Smooth muscle cell (in vitro differentiated cells): ENCODE results near the gene MFSD6. TPM values are rescaled to one million over a fixed set of nuclear protein-coding genes. Genes with fewer than 3 reads are reported as not detected.

Source experiments
- DNase-seq: peaks from one replicate; lab custom pipeline; 2025; ENCODE audit not compliant: unreplicated experiment; lab: John Stamatoyannopoulos, UW
- H2AFZ ChIP-seq: fragments of 200-600 bp; sonication (generic); 2 replicates; pipeline ENCODE4 v1.6.0; 2016; ENCODE audit warnings: antibody characterized with exemption, low read depth, mild to moderate bottlenecking
- H3F3A ChIP-seq: fragments of 200-600 bp; sonication (generic); 2 replicates; pipeline ENCODE4 v1.6.0; 2017; ENCODE audit warnings: antibody characterized with exemption, low read depth
- H3K27ac ChIP-seq: fragments of 200-600 bp; sonication (generic); 2 replicates; pipeline ENCODE4 v1.5.1; 2016; ENCODE audit warnings: low read depth, mild to moderate bottlenecking
- H3K27me3 ChIP-seq: fragments of 200-600 bp; sonication (generic); 2 replicates; pipeline ENCODE4 v1.6.1; 2016; ENCODE audit warnings: low read depth, mild to moderate bottlenecking
- H3K36me3 ChIP-seq: fragments of 200-600 bp; sonication (generic); 2 replicates; pipeline ENCODE4 v1.5.1; 2016; ENCODE audit warnings: low read depth
- H3K4me1 ChIP-seq: fragments of 200-600 bp; sonication (generic); 2 replicates; pipeline ENCODE4 v1.5.1; 2016; ENCODE audit warnings: low read depth
- H3K4me2 ChIP-seq: fragments of 200-600 bp; sonication (generic); 2 replicates; pipeline ENCODE4 v1.6.0; 2016; ENCODE audit warnings: mild to moderate bottlenecking
- H3K4me3 ChIP-seq: fragments of 200-600 bp; sonication (generic); 2 replicates; pipeline ENCODE4 v1.5.1; 2016; ENCODE audit warnings: mild to moderate bottlenecking
- H3K79me2 ChIP-seq: fragments of 200-600 bp; sonication (generic); 2 replicates; pipeline ENCODE4 v1.6.0; 2016; ENCODE audit warnings: low read depth, mild to moderate bottlenecking
- H3K9ac ChIP-seq: fragments of 200-600 bp; sonication (generic); 2 replicates; pipeline ENCODE4 v1.6.0; 2016; ENCODE audit warnings: low read depth
- H3K9me3 ChIP-seq: fragments of 200-600 bp; sonication (generic); replicated peaks from 2 replicates; pipeline ENCODE4 v1.5.1; 2016; ENCODE audit warnings: low read depth
- H4K20me1 ChIP-seq: fragments of 200-600 bp; sonication (generic); 2 replicates; pipeline ENCODE4 v1.6.0; 2016; ENCODE audit warnings: low read depth
- WGBS: methylation state at CpG from one replicate; pipeline ENCODE4 v1.1.7; 2016; ENCODE audit warnings: low lambda C conversion rate; 5-methylcytosine and 5-hydroxymethylcytosine counted together
- polyA plus RNA-seq: library from polyadenylated mRNA; unstranded; fragments of >200 nt; fragmentation: Nextera tagmentation; extraction: Ambion mirVana; gene quantifications from 2 replicates; pipeline ENCODE4 v1.2.1, GENCODE V29; 2016
- total RNA-seq: library from RNA; depleted of rRNA; stranded (reverse); fragments of >200 nt; gene quantifications from 2 replicates; pipeline ENCODE4 v1.2.3, GENCODE V29; 2014
- TF ChIP-seq, protein P1 (sequence below): fragments of 200-600 bp; sonication (generic); IDR thresholded peaks from 2 replicates; pipeline ENCODE4 v1.5.1; 2017; ENCODE audit warnings: borderline replicate concordance, mild to moderate bottlenecking, antibody characterized with exemption; ENCODE audit not compliant: insufficient read depth, poor library complexity, severe bottlenecking

MFSD6 gene
- total and polyA plus RNA-seq, 2 experiments from 2014 or later: 1.2 to 3.6 TPM

DNA sequence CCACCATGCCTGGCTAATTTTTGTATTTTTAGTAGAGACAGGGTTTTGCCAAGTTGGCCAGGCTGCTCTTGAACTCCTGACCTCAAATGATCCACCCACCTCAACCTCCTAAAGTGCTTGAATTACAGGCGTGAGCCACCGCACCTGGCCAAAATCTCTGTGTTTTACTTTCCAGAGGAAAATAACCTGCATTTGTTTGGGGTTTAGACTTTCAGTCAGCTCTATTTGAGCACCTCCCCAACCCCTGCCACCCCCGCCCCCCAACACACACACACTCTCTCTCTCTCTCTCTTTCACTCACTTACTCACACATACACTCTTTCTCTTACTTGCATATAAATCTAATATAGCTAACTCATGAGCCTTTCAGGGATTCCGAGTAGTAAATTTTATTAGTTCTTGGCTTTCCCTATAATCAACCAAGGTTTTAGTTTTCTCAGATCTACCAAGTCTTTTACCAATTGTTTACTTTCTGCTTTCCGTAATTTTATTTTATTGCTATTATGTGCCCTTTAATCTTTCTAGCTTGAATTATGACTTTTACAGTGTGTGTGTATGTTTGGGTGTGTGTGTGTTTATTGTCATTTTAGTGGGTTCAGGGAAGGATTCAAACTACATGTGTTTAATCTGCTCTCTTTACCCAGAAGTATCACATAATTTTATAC is 24.5 kb downstream of the MFSD6 start:
- Histone ChIP-seq H2AFZ (no peak overlapping the region), H3K27me3 (no peaks in the 10 kb centered on the region), H3K9me3 (no peaks in the 10 kb centered on the region), H3K79me2 (no peaks in the 10 kb centered on the region), H3K27ac (no peak overlapping the region), H3K4me3 (no peak overlapping the region), H3K4me2 (no peak overlapping the region), H4K20me1 (no peaks in the 10 kb centered on the region), H3K9ac (no peak overlapping the region), H3F3A (no peaks in the 10 kb centered on the region), H3K4me1 (no peaks in the 10 kb centered on the region), H3K36me3 (no peaks in the 10 kb centered on the region)
- TF ChIP-seq, protein P1, sequence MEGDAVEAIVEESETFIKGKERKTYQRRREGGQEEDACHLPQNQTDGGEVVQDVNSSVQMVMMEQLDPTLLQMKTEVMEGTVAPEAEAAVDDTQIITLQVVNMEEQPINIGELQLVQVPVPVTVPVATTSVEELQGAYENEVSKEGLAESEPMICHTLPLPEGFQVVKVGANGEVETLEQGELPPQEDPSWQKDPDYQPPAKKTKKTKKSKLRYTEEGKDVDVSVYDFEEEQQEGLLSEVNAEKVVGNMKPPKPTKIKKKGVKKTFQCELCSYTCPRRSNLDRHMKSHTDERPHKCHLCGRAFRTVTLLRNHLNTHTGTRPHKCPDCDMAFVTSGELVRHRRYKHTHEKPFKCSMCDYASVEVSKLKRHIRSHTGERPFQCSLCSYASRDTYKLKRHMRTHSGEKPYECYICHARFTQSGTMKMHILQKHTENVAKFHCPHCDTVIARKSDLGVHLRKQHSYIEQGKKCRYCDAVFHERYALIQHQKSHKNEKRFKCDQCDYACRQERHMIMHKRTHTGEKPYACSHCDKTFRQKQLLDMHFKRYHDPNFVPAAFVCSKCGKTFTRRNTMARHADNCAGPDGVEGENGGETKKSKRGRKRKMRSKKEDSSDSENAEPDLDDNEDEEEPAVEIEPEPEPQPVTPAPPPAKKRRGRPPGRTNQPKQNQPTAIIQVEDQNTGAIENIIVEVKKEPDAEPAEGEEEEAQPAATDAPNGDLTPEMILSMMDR: no peak
- no peak for DNase-seq
- WGBS: 83% methylated on average over 5 of the region's 5 CpGs

DNA sequence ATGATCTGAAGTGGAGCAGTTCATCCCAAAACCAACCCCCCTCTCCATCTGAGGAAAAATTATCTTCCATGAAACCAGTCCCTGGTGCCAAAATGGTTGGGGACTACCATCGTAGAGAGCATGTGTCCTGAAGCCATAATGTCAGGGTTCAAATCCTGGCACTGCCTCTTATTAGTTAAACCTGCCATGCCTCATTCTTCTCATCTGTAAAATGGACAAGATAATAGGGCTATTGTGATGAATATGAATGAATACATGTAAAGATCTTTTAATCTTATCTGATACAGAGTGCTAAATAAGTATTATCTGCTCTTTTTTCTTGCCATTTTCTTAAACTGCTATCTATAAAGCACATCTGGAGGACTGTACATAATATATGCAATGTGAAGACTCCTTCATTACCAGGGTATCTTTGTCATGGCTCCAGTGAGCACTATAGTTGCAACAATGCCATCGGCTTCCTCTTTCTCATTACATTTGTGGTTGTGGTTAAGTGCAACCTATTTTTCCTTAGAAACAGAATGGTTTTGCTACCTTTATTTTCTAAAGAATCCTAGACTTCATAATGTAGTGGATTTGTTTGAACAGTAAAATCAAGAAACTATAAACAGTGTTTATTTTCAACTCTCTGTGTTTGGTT is 27.0 kb downstream of the MFSD6 start:
- WGBS: 92% methylated on average over 2 of the region's 2 CpGs
- Histone ChIP-seq H3K9ac (no peak overlapping the region), H3K9me3 (no peaks in the 10 kb centered on the region), H3K36me3 (no peaks in the 10 kb centered on the region), H3K4me2 (no peak overlapping the region), H4K20me1 (no peaks in the 10 kb centered on the region), H3K27me3 (no peaks in the 10 kb centered on the region), H3K27ac (no peak overlapping the region), H3F3A (no peaks in the 10 kb centered on the region), H3K79me2 (no peaks in the 10 kb centered on the region), H3K4me3 (no peak overlapping the region), H2AFZ (no peak overlapping the region), H3K4me1 (no peaks in the 10 kb centered on the region)
- no peak for DNase-seq
- TF ChIP-seq, protein P1: no peak

DNA sequence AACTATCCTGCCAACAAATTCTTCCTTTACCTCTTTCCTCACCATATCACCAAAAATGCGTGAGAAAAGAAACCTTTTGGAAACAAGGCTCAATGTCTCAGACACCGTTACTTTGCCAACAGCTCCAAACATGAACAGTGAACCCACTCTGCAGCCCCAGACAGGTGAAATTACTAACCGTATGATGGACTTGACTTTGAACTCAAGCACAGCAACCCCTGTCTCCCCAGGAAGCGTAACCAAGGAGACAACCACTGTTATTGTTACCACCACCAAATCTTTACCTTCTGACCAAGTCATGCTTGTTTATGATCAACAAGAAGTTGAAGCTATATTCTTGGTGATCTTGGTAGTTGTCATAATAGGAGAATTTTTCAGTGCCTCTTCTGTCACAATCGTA is 28.4 kb downstream of the MFSD6 start:
- Histone ChIP-seq H3K4me1 (no peaks in the 10 kb centered on the region), H3K9me3 (no peaks in the 10 kb centered on the region), H3K79me2 (no peaks in the 10 kb centered on the region), H3K4me3 (no peak overlapping the region), H4K20me1 (no peaks in the 10 kb centered on the region), H3K36me3 (no peaks in the 10 kb centered on the region), H3K27me3 (no peaks in the 10 kb centered on the region), H2AFZ (no peak overlapping the region), H3K27ac (no peak overlapping the region), H3K4me2 (no peak overlapping the region), H3F3A (no peaks in the 10 kb centered on the region), H3K9ac (no peak overlapping the region)
- DNase-seq: no peak
- 97% methylated on average over 5 of the region's 5 CpGs for WGBS
- TF ChIP-seq, protein P1: no peak

DNA sequence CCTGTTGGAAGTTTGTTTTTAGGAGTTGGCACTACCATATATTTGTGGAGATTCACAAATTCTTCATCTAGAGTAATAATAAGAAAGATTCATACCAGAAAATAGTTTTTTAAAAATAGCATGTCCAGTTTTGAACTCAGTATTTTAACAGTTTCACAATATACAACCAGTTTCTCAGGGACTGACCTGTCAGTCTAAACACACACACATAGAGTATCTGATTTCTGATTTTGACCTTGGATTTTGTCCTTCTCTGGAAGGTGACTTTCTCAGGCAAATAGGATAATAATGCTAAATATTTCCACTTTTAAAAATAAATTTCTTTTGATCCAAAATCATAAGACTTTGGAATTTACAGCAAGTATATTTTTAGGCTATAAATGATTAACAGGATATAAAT is 32.0 kb downstream of the MFSD6 start:
- Histone ChIP-seq H2AFZ (no peak overlapping the region), H3K36me3 (no peaks in the 10 kb centered on the region), H3K9ac (no peak overlapping the region), H3F3A (no peaks in the 10 kb centered on the region), H3K79me2 (no peaks in the 10 kb centered on the region), H4K20me1 (no peaks in the 10 kb centered on the region), H3K9me3 (no peaks in the 10 kb centered on the region), H3K4me1 (no peaks in the 10 kb centered on the region), H3K27ac (no peak overlapping the region), H3K4me3 (no peak overlapping the region), H3K4me2 (no peak overlapping the region), H3K27me3 (no peaks in the 10 kb centered on the region)
- TF ChIP-seq, protein P1: no peak
- no peak for DNase-seq
